ENCODE results near the gene TMEM147. TPM values are rescaled to one million over a fixed set of nuclear protein-coding genes. Genes with fewer than 3 reads are reported as not detected.

The TMEM147 gene
- total and polyA plus RNA-seq, 10 of the 15 experiments (the other 5 are each of a cell fraction or from before 2014, with no cell fraction given): 53.4 to 145 (median 79.3) TPM

GRCh38 chr19:35549174-35549788, 3.9 kb downstream of the TMEM147 start:
- BruUV-seq (replicated peaks): no TSS peak
- ATAC-seq: peak; percentile 30
- H3K36me3 ChIP-seq (ENCODE audit: control insufficient read depth in 2 of 2, insufficient read depth in 2 of 2, low read length in 1 of 2): no peaks in the 10 kb centered on the region
- in situ Hi-C loops (cut with MboI) (no loop called here), intact Hi-C loops (cut with micrococcal nuclease; ENCODE audit: unreplicated experiment) (loop anchor here (1.0 to 5.0 kb wide), 3 partner anchors 43 to 383 kb away; partner anchors contain the start of gene HAUS5)
- ChIA-PET POLR2A (interaction anchor here (1.0 kb wide), 1 partner anchor 59 kb away, joined by 4 read pairs; no protein-coding TSS in a partner anchor), RAD21 (ENCODE audit: unreplicated experiment) (interaction anchor here (1.0 to 1.5 kb wide), 8 partner anchors 39 to 199 kb away, joined by 3 to 10 read pairs (median 3); partner anchors contain the start of gene LIN37), CTCF (interaction anchor here (0.7 to 4.7 kb wide), 36 partner anchors 8 to 359 kb away, joined by 3 to 63 read pairs (median 4); partner anchors contain the start of genes COX6B1, ETV2, LIN37 and TYROBP), SMC1A (ENCODE audit: uncharacterized antibody, unreplicated experiment) (interaction anchor here (0.7 to 2.7 kb wide), 6 partner anchors 39 to 147 kb away, joined by 3 to 12 read pairs (median 7); no protein-coding TSS in a partner anchor)
- no peaks in the 10 kb centered on the region for H3K27me3 ChIP-seq (replicated peaks in 1 of 2; ENCODE audit: control insufficient read depth in 2 of 2, insufficient read depth in 2 of 2, low read length in 1 of 2)
- no peaks in the 10 kb centered on the region for H3K9me3 ChIP-seq (replicated peaks; ENCODE audit: control insufficient read depth, insufficient read depth, low read length)
- no peak overlapping the region; the same call in 1 of the 2 replicates for H3K4me2 ChIP-seq (ENCODE audit: control insufficient read depth, insufficient read depth)
- 16% methylated on average over 6 of the region's 6 CpGs for WGBS (ENCODE audit: insufficient coverage, insufficient replicate concordance, low lambda C conversion rate, missing lambda C conversion rate)
- H3K4me1 ChIP-seq (ENCODE audit: control insufficient read depth, insufficient read depth, low read length): peaks cover 15% of the 10 kb centered on the region
- no peak overlapping the region for H3K4me3 ChIP-seq
- no peak overlapping the region for H3K27ac ChIP-seq (ENCODE audit: control insufficient read depth, insufficient read depth)
- peaks cover 17% of the 10 kb centered on the region for H3K79me2 ChIP-seq (ENCODE audit: control insufficient read depth, insufficient read depth, low read length)
- peak; percentile 65 for FAIRE-seq
- H4K20me1 ChIP-seq (ENCODE audit: control insufficient read depth, insufficient read depth): no peaks in the 10 kb centered on the region
- H2AFZ ChIP-seq (ENCODE audit: control insufficient read depth, low read depth, low read length): no peak overlapping the region
- no peak for DNase-seq (ENCODE audit: low read depth, low spot score)
- H3K9ac ChIP-seq (ENCODE audit: control insufficient read depth, insufficient read depth, low read length): no peak overlapping the region
- TF ChIP-seq TBL1XR1 (IDR thresholded peaks at IDR 0.05; ENCODE audit: low read depth, low read length) (no peak), GABPA (IDR thresholded peaks at IDR 0.05; ENCODE audit: low read depth) (no peak), SPI1 (IDR thresholded peaks at IDR 0.05; ENCODE audit: borderline replicate concordance, insufficient read depth, low read depth, low read length) (no peak), POLR2AphosphoS5 (IDR thresholded peaks at IDR 0.05; ENCODE audit: low read length) (no peak), ZNF274 (IDR thresholded peaks at IDR 0.05; ENCODE audit: insufficient read depth, insufficient read length) (no peak), TAF1 (IDR thresholded peaks at IDR 0.05; ENCODE audit: borderline replicate concordance, low read depth, low read length) (no peak), SMC3 (IDR thresholded peaks at IDR 0.05; ENCODE audit: borderline replicate concordance, low read length) (peak; percentile 71), RFX5 (IDR thresholded peaks at IDR 0.05; ENCODE audit: low read depth, low read length) (no peak), RB1 (IDR thresholded peaks at IDR 0.05; ENCODE audit: borderline replicate concordance) (no peak), JUND (IDR thresholded peaks at IDR 0.05; ENCODE audit: low read depth, low read length) (no peak), HDAC2 (IDR thresholded peaks at IDR 0.05) (no peak), USF2 (IDR thresholded peaks at IDR 0.05; ENCODE audit: borderline replicate concordance, low read depth, low read length) (no peak), CTCF (IDR thresholded peaks at IDR 0.05 in 2 of 3, conservative IDR thresholded peaks at IDR 0.05 in 1 of 3; ENCODE audit: control insufficient read depth in 2 of 3, extremely low read depth in 1 of 3, insufficient read depth in 1 of 3, low read depth in 3 of 3, low read length in 3 of 3) (peak; percentile 65 to 87 (median 83)), RAD21 (IDR thresholded peaks at IDR 0.05; ENCODE audit: insufficient read depth, low read depth, low read length) (peak; percentile 72), HDGF (IDR thresholded peaks at IDR 0.05) (0 out of 2 replicates have a peak, but pooled peaks have one; percentile 56), TCF12 (IDR thresholded peaks at IDR 0.05; ENCODE audit: low read depth, low read length) (no peak), ATF7 (IDR thresholded peaks at IDR 0.05; ENCODE audit: low read depth) (no peak), PAX5 (IDR thresholded peaks at IDR 0.05; ENCODE audit: borderline replicate concordance, low read depth, low read length) (no peak), CHD4 (IDR thresholded peaks at IDR 0.05) (no peak), EZH2 (IDR thresholded peaks at IDR 0.05; ENCODE audit: borderline replicate concordance, control insufficient read depth, low read depth, low read length) (no peak)
- TF ChIP-seq, protein P1, sequence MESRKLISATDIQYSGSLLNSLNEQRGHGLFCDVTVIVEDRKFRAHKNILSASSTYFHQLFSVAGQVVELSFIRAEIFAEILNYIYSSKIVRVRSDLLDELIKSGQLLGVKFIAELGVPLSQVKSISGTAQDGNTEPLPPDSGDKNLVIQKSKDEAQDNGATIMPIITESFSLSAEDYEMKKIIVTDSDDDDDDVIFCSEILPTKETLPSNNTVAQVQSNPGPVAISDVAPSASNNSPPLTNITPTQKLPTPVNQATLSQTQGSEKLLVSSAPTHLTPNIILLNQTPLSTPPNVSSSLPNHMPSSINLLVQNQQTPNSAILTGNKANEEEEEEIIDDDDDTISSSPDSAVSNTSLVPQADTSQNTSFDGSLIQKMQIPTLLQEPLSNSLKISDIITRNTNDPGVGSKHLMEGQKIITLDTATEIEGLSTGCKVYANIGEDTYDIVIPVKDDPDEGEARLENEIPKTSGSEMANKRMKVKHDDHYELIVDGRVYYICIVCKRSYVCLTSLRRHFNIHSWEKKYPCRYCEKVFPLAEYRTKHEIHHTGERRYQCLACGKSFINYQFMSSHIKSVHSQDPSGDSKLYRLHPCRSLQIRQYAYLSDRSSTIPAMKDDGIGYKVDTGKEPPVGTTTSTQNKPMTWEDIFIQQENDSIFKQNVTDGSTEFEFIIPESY (IDR thresholded peaks at IDR 0.05): no peak

Data from GM12878 (cell line).